Measurements from ENCODE around the gene SLC47A2.
"Not testable (repeated sequence)": the region's sequence is repeated elsewhere in the genome, so short reads cannot be mapped to it uniquely, and the experiment has no call there.

The SLC47A2 gene, protein sequence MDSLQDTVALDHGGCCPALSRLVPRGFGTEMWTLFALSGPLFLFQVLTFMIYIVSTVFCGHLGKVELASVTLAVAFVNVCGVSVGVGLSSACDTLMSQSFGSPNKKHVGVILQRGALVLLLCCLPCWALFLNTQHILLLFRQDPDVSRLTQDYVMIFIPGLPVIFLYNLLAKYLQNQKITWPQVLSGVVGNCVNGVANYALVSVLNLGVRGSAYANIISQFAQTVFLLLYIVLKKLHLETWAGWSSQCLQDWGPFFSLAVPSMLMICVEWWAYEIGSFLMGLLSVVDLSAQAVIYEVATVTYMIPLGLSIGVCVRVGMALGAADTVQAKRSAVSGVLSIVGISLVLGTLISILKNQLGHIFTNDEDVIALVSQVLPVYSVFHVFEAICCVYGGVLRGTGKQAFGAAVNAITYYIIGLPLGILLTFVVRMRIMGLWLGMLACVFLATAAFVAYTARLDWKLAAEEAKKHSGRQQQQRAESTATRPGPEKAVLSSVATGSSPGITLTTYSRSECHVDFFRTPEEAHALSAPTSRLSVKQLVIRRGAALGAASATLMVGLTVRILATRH

DNA sequence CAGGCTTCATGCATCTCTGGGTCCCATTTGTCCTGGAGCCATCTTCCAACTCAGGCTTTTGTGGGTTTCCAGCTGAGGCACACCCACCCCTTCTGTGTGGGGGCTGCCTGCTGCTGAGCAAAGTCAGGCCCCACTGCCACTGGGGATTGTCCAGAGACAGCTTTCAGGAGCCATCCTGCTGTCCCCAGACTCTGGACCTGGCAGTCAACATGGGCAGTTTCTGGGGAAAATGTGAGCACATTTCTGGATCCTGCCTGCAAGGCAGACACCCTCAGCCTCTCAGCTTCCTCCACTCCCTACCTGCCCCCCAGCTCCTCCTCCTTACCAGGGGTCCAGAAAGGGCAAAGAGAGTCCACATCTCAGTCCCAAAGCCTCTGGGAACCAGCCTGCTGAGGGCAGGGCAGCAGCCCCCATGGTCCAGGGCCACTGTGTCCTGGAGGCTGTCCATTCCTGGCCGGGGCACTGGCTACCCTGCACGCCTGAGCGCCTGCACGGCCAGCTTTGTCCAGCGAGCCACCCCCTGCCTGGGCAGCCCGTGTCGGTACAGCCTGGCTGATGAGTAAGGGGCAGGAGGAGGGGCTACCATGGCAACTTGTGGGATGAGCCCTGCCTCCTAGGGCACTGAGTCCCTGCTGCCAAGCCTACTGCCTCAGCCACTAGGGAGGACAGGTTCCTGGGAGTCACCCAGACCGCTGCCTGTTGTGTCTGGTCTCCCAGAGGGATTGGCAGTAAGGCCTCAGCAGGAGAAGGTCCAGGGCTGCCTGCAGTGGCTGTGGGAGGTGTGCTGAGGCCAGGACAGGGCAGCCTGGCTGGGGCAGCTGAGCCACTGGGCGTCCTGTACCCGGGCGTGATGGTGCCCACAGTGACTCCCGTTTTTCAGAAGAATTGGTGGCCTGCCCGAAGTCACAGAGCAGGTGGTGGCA is at the start of gene SLC47A2:
Gene SLC47A2, minus strand, starts transcription at position 477 of the 923 bp plus-strand sequence. Its CDS starts 29 bp downstream, at position 448.
- DNase-seq: peak; percentile 34 to 52

DNA sequence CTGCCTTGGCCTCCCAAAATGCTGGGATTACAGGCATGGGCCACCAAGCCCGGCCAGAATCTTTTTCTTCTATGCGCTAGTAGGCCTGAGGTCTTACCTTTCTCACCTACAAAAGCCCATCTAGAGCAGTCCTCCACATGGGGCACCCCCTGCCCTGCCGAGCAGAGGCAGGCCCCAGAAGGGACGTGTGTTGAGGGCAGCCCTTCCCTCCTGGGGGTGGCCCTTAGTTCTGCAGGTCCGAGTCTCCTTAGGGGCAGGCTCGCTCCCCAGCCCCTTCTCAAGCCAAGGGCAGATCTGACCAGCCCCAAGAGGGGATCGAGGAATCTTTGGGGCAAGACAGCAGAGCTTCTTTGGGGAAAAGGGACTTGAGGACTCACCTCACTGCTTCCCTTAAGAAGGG is 49.6 kb upstream of the SLC47A2 start:
- no peak for DNase-seq

DNA sequence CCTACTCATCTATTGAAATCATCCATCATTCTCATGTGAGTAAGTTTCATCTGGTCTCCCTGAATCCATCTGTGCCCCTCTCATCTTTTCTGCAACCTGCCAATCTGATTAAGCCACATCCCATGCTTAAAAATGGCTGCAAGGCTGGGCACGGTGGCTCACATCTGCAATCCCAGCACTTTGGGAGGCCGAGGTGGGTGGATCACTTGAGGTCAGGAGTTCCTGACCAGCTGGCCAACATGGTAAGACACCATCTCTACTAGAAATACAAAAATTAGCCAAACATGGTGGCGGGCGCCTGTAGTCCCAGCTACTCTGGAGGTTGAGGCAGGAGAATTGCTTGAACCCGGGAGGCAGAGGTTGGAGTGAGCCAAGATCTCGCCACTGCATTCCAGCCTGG is 47.6 kb upstream of the SLC47A2 start:
- not testable (repeated sequence) for DNase-seq

DNA sequence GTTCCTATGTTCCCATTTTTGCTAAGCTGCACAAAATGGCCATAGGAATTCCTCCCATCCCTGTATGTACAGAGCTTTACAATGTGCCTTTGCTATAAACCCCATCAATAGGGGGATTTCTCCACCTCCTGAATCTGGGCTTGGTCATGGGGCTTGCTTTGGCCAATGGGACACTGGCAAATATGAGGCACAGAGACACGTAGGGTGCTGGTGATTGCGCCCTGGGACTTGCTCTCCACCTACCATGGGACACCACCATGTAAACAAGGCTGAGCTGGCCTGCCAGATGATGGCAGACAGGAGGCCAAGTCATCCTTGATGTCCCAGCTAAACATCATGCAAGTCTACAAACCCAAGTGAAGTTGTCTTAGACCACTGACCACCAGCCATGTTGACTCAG is 47.0 kb upstream of the SLC47A2 start:
- DNase-seq: no peak

DNA sequence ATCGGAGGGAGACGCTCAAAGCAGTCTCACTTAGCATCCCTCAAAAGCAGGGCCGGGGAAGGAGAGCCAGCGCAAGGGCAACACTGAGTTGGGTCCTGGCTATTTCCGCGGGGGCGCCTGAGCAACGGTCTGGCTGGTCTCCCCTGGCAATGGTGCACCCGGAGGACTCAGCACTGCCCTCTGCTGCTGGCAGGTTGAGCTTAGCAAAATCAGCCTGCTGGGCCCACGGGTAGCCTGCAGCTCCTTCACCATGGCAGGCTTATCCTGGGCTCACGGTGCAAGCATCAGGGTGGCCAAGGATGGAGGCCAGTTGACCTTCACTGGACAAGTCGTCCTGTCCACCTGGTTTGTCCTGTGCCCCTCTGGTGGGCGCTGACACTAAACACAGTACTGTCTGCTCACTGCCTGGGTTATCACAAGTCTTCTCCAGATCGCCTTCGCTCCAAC is 46.2 kb upstream of the SLC47A2 start:
- DNase-seq: peak; percentile 87 to 91

DNA sequence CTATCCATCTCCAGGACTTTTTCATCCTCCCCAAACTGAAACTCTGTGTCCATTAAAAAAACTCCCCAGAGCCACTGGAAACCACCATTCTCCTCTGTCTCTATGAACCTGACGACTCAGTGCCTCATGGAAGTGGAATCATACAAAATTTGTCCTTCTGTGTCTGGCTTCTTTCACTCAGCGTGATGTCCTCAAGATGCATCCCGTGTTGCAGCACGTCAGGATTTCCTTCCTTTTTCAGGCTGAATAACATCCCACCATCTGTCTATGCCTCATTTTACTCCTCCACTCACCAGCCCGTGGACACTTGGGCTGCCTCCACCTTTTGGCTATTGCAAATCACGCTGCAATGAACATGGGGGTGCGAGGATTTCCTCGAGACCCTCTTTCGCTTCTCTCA is 44.4 kb upstream of the SLC47A2 start:
- no peak for DNase-seq

DNA sequence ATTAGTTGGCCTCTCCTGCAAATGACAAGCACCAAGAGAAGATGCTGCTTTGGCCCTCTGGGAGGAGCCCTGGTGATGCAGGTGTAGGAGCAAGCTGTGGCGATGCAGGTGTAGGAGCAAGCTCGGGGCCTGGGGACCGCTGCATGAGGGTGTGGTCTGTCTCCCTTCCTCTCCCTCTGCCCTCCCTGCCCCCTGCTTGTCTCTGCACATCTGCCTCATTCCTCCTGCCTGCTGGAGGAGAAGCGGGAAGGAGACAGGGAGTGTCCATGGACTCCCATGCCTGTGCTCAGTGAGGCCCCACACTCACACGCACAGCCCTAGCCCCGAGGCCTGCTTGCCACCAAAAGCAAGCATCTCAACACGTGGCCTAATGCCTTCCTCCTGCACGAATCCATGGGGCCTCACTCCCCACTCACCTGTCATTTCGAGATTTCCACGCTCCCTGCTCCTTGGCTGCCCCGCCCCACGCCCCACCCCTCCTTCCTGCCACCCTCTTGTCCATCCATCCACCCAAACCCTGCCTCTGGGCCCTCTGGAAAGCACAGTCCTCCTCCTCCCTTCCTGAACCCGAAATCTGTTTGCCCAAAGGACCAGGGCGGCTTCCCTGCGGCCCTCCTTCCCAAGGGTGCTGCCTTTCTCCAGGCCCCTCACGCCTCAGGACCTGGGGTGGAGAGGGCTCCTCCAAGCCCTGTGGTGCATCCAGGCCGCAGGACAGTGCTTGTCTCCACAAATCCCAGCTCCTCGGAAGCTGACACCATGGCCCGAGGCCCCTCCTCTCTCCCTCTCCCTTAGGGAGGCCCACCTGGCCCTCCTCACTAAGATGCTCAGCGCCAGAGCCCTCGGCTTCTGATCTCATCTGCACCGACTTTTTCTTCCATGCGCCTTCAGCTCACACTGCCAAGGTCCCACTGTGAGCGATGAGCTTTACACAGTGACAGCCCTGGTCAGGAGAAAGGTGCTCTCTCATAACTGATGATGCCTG is 43.5 kb upstream of the SLC47A2 start:
- no peak for DNase-seq

DNA sequence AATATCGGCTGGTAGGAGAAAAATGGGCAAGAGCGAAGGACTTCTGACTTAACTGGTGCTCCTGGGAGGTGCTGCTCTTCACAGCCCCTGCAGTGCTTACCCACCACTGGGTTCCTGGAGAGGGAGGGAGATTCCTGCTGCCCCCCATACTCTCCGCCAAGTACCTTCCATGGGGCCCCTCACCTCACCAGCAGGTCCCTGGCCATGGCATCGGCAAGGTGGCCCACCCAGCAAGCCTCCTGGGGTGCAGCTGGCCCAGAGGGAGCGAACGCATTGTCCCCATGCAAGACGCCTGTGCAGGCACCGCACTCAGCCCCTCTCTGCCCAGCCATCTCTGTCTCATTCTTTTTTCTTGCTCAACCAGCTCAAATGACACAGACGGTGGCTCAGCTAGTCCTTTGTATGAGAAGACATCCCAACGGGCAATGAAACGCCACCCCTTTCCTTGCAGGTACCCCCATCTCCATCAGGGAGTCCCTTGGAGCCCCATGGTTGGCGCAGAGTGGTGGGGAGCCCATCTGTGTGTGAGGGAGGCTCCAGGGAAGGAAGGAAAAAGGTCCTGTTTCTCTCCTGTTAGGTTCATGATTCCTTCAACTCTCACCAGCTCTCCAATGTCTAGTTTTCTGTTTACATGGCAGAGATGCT is 41.3 kb upstream of the SLC47A2 start:
- DNase-seq: no peak

DNA sequence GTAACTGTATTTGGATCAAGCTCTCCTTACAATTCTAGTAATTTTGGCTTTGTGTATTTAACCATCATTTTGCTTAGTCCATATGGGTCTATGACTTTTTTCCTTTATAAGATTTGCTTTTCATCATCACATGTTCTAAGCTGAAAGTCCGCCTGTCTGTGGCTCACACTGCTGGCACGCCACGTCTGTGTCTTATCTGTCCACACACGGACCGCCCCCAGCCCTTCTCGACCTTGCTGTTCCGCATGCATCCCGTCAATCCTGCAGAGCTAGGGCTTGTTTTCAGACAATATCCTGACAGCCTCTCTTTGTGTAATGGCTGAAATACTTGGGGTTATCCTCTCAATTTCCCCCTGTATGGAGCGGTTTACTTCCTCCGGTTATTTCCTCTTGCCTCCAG is 40.2 kb upstream of the SLC47A2 start:
- DNase-seq: no peak

DNA sequence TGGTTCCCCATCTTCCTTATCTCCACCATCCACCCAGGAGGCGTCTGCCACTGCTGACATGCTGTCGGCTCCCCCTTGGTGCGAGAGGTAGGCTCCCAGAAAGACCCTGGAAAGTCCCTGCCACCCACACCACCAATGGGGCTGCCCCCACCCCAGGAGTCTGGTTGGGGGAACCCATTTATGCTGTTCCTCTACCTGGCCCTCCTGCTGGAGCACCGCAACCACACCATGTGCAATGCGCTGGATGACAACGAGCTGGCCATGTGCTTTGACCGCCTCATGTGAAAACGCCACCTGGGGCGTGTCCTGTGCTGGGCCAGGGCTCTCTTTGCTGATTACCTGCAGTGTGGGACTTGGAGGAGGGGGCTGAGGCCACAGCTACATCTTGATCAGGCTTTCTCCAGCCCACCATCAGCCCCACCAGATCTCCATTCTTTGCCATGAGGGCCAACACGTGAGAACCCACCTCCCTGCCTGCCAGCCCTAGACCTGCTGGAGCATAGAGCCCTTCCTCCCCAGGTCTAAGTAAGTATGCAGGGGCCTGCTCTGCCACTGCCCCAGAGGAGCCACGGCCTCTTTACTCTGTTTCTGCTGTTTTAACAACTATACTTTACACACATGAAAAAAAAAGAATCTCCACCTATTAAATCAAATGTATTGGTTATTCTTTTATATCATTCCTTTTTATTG is 39.6 kb upstream of the SLC47A2 start:
- DNase-seq: no peak

DNA sequence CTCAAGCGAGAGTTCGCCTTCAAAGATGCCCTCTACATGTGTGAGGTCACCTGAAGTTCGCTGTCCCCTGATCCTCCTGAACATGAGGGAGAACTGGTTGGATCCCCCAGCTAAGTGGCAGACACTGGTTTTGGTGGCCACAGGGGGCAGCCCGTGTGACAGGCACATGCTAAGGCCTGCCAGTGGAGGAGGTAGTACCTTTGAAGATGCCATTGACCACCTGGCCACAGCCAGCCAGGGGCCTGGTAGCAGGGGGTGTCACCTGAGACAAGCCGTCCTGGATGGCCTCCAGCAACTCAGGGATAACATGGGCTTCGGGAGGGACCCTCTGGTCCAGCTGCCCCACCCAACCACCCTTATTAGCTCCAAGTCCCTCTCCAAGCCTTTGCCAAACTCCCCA is 39.0 kb upstream of the SLC47A2 start:
- DNase-seq: no peak

DNA sequence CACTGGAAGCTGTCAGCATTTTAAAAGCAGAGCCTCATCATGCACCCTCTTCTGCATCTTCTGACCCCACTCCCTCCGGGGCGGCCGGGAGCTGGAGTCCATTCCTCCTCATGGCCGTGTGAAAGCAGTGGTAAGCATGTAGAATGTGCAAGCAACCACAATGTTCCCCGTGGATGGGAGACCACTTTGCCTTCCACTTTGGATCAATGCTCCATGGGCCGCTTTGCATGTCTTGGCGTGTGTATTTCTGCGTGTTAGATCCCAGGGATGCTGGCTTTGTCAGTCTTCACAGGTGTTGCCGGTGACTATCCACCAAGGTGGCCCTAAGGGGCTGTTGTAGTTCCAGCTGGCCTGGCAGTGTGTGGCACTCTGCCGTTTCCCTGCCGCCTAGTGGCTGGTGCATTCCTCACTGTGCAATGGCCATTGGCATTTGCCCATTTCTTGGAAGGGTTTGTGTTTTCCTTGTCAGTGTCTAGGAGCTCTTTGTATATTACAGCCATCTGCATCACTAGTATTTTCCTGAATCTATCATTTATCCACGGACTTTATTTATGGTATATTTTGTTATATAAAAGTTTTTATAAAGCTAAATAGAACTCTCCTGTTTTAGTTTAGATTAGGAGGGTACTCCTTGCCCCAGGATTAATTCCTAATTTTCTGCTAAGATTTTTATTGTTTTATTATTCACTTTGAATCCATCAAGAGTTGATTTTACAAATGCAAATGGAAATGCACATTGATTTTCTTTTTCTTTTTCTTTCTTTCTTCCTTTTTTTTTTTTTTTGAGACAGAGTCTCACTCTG is 37.5 kb upstream of the SLC47A2 start:
- peak; percentile 93 for DNase-seq

DNA sequence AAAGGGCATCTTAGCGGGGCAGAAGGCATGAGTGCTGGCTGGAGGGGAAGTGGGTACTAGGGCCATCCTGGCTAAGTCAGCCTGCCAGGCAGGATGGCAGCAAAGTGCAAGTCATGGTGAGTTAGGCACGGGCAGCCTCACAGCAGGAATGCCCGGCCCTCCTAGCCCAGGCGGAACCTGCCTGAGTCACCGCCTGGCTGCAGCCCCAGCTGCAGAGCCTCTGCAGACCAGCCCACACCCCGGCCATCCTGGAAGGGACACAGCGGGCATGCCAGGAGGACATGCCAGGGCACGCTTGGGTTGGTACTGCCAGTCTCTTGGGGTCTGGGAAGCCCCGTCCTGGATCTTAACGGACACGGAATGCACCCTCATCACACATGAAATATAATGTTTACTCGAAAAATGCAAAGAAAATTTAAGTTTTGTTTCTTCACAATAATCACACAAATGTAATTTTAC is 36.7 kb upstream of the SLC47A2 start:
- peak; percentile 88 to 95 for DNase-seq

DNA sequence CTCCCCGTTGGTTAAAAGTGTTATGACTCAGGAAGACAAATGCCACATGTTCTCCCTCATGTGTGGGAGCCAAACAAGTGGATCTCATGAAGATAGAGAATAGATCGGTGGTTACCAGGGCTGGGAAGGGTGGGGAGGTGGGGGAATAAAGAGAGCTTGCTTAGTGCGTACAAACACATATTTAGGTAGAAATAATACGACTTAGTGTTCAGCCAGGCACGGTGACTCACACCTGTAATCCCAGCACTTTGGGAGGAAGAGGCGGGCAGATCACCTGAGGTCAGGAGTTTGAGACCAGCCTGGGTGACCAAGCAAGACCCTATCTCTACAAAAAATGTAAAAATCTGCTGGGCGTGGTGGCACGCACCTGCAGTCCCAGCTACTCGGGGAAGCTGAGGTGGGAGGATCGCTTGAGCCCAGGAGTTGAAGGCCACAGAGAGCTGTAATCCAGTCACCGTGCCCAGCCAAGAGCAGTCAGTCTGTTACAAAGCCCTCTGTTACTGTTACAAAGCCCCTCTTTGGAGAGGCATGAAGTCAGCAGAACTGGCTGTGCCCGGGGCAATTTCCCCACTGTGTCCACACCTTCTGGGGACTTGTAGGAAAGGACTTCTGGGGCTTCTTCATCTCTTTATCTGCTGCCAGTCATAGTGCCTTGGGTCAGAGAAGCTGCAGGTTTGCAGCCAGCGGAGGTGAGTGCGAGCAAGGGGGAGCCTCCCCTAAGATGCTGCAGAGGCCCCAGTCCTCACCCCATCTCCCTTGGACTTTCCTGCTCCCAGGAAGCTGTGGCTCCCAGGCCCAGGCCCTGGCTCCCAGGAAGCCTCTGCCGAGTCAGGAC is 36.0 kb upstream of the SLC47A2 start:
- no peak for DNase-seq

DNA sequence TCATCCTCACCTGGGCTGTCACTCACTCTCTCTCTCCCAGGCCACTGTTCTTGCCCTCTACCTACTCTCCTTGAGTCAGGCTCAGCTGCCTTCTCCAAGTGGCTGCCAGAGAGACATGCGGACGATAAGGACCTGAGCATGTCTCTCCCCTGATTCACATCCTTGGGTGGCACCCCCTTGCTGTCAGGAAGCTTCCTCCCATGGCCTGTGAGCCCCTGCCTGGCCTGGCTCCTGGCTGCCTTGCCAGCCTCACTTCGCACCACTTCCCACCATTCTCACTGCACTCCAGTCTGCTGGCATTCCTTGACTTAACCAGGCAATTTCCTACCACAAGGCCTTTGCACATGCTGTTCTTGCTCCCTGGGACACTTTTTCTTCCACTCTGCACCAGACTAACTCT is 34.5 kb upstream of the SLC47A2 start:
- DNase-seq: no peak

DNA sequence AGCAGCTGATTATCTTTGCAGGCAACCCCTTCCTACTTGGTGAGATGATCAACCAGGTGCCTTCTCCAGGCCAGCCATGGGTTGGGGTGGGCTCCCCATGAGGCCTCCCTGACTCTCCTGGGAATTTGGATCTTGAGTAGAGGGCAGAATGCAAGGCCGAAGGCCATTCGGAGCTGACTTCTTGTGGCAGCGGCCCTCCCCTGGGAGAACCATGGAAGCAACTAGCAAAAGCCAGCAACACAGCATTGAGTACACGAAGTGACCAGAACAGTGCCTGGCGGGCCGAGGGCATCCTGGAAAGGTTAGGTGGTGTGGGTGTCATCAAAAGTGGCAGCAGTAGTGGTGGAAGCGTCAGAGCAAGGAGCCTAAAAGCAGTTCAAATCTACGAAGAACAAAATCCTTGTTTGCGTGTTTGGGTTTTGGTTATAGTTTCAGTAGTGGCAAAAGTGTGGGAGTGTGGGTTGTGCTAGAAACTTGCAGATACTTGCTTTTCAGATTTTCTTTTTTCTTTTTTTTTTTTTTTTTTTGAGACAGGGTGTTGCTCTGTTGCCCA is 33.7 kb upstream of the SLC47A2 start:
- DNase-seq: no peak

DNA sequence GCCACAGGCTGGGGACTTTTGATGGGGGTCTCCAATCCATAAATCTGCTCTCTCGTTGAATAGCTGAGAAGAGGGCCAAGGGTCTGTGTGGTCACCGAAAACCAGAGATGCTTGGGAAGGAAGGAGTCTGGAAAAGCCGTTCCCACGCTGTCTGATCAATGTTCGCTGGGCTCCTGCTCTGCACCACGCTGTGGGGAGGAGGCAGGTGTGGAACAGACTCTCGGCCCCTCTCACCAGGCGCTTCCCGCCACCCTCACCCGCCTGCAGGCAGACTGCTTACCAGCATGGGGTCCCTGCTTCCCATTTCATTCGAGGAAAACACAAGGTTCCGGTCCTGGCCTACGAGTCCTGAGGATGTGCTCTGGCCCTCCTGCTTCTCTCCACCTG is 32.4 kb upstream of the SLC47A2 start:
- DNase-seq: no peak

All from SHP77 (cell line).